ENCODE measurements around the gene SORCS3.

The SORCS3 gene

GRCh38 chr10:104650072-104650471, 9.0 kb downstream of the SORCS3 start:
- Histone ChIP-seq H3K9ac (ENCODE audit: low read depth, low read length) (no peak overlapping the region), H3K27me3 (ENCODE audit: control insufficient read depth, insufficient read depth, low read length) (peaks cover 11% of the 10 kb centered on the region), H3K4me1 (ENCODE audit: control insufficient read depth, insufficient read depth, low read length) (no peaks in the 10 kb centered on the region), H3K4me3 (ENCODE audit: low read length) (no peak overlapping the region), H3K9me3 (replicated peaks; ENCODE audit: low read length) (no peaks in the 10 kb centered on the region), H3K4me2 (ENCODE audit: low read length) (no peak overlapping the region), H3K36me3 (ENCODE audit: insufficient read depth, low read length) (no peaks in the 10 kb centered on the region)

DNA sequence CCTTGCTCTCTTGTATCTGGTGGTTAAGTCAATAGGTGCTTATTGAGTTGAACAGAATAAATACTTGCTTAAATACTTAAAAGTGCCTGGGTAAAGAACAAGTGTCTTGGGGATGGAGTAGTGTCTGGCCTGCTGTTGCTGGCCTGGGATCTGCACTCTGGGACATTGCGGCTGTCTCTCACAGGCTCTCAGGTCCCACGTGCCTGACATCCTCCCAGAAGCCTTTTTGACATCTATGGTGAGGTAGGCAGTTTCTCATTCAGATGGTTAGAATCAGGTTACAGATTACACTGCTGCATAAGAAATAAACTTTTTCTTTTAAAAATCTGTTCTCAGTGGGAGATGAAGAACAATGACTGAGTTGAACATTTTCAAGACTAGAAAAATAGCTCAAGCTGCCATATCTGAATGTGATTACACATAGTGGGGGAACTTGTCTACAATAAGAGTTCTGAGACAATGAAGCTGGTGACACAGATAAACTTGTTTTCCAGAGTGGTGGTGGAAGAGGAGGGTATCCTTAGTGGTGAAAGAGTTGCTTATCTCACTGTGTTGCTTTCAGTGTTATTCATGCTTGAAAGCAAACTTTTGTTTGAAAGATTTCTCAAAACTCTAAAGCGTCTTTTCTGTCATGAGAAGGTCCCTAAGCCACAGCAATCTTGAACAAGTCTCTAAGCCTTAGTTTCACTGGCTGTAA, 9.7 kb downstream of the SORCS3 start:
- Histone ChIP-seq H3K9me3 (replicated peaks; ENCODE audit: low read length) (no peaks in the 10 kb centered on the region), H3K9ac (ENCODE audit: low read depth, low read length) (no peak overlapping the region), H3K27me3 (ENCODE audit: control insufficient read depth, insufficient read depth, low read length) (peaks cover 4% of the 10 kb centered on the region), H3K36me3 (ENCODE audit: insufficient read depth, low read length) (no peaks in the 10 kb centered on the region), H3K4me3 (ENCODE audit: low read length) (no peak overlapping the region), H3K4me1 (ENCODE audit: control insufficient read depth, insufficient read depth, low read length) (no peaks in the 10 kb centered on the region), H3K4me2 (ENCODE audit: low read length) (no peak overlapping the region)

DNA sequence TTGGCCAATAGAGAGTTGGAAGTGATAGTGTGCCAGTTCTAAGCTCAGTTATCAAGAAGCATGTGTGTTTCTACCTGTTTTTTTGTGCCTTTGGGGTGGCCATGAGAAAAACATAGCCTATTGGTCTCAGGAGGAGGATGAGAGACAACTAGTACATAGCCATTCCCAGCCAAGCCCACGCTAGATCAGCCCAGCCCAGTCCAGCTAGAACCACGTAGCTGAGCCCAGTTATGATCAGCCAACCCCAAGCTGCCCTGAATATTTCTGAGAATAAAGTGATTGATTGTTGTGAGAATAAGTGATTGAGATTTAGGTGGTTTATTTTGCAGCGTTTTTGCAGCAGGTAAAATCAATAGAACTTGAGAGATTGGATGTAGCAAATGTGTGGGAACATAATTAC, 15.9 kb downstream of the SORCS3 start:
- H3K27me3 ChIP-seq (ENCODE audit: control insufficient read depth, insufficient read depth, low read length) = no peaks in the 10 kb centered on the region
- H3K9me3 ChIP-seq (replicated peaks; ENCODE audit: low read length) = no peaks in the 10 kb centered on the region
- no peaks in the 10 kb centered on the region for H3K4me1 ChIP-seq (ENCODE audit: control insufficient read depth, insufficient read depth, low read length)
- H3K9ac ChIP-seq (ENCODE audit: low read depth, low read length) = no peak overlapping the region
- H3K4me3 ChIP-seq (ENCODE audit: low read length) = no peak overlapping the region
- H3K36me3 ChIP-seq (ENCODE audit: insufficient read depth, low read length) = no peaks in the 10 kb centered on the region
- H3K4me2 ChIP-seq (ENCODE audit: low read length) = no peak overlapping the region

GRCh38 chr10:104657457-104657856, 16.4 kb downstream of the SORCS3 start:
- H3K9me3 ChIP-seq (replicated peaks; ENCODE audit: low read length) = no peaks in the 10 kb centered on the region
- no peaks in the 10 kb centered on the region for H3K36me3 ChIP-seq (ENCODE audit: insufficient read depth, low read length)
- no peak overlapping the region for H3K4me3 ChIP-seq (ENCODE audit: low read length)
- H3K9ac ChIP-seq (ENCODE audit: low read depth, low read length) = no peak overlapping the region
- H3K4me1 ChIP-seq (ENCODE audit: control insufficient read depth, insufficient read depth, low read length) = no peaks in the 10 kb centered on the region
- H3K27me3 ChIP-seq (ENCODE audit: control insufficient read depth, insufficient read depth, low read length) = no peaks in the 10 kb centered on the region
- H3K4me2 ChIP-seq (ENCODE audit: low read length) = no peak overlapping the region

DNA sequence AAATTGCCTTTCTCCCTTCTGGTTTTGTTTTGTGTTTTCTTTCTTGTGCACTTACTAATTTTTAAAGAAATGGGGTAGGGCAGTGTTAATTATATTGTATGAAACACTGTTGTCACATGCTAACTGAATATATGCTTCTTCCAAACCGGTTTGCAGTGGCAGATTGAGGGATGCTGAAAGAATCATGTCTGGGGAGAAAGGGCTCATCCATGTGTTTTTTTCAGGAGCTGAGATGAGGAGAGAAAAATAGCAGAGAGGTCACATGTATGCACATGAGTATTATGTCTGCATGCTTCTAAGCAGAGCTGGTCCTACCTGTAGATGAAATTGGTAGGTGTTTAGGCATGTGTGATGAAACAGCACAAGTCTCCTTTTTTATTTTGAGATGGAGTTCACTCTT, 17.0 kb downstream of the SORCS3 start:
- H3K4me3 ChIP-seq (ENCODE audit: low read length) = no peak overlapping the region
- no peaks in the 10 kb centered on the region for H3K9me3 ChIP-seq (replicated peaks; ENCODE audit: low read length)
- no peak overlapping the region for H3K4me2 ChIP-seq (ENCODE audit: low read length)
- H3K27me3 ChIP-seq (ENCODE audit: control insufficient read depth, insufficient read depth, low read length) = no peaks in the 10 kb centered on the region
- no peaks in the 10 kb centered on the region for H3K36me3 ChIP-seq (ENCODE audit: insufficient read depth, low read length)
- no peak overlapping the region for H3K9ac ChIP-seq (ENCODE audit: low read depth, low read length)
- no peaks in the 10 kb centered on the region for H3K4me1 ChIP-seq (ENCODE audit: control insufficient read depth, insufficient read depth, low read length)

DNA sequence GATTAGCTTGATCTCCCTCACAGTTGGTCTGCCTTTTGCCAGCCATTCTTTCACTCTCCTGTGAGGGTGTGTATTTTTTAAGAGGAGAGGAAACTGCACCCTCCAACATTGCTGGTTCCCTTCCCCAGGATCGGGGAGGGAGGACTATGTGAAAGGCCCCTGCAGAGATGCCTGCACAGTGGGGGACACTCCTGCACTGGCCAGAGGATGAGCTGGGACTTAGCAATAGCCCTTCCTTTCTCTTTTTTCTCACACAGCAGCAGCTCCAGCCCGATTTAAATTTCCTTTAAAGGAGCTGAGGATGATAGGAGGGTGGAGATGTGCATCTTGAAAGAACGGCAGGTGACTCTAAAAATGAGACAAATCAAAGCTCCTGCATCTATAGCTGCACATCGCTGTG, 18.7 kb downstream of the SORCS3 start:
- Histone ChIP-seq H3K9me3 (replicated peaks; ENCODE audit: low read length) (no peaks in the 10 kb centered on the region), H3K4me3 (ENCODE audit: low read length) (no peak overlapping the region), H3K9ac (ENCODE audit: low read depth, low read length) (no peak overlapping the region), H3K4me2 (ENCODE audit: low read length) (no peak overlapping the region), H3K4me1 (ENCODE audit: control insufficient read depth, insufficient read depth, low read length) (no peaks in the 10 kb centered on the region), H3K36me3 (ENCODE audit: insufficient read depth, low read length) (no peaks in the 10 kb centered on the region), H3K27me3 (ENCODE audit: control insufficient read depth, insufficient read depth, low read length) (no peaks in the 10 kb centered on the region)

DNA sequence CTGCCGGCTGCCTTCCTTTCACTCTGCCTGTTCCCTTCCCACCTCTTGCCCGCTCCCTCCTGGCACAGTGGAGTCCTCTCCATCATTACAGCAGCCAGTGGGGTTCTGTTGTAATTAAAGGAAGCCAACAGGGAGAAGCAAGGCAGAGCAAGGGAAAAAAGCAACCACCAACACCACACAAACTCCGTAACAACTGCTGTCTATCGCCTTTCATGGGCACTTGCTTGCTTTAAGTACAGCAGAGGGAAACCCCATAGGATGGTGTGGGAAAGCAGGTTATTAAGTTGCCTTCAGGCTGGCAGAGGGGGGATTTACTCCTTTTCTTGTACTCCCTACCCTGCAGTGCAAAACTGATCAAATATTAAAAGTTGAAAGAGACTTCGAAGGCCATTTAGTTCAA, 22.0 kb downstream of the SORCS3 start:
- H3K9ac ChIP-seq (ENCODE audit: low read depth, low read length) = no peak overlapping the region
- no peak overlapping the region for H3K4me3 ChIP-seq (ENCODE audit: low read length)
- H3K9me3 ChIP-seq (replicated peaks; ENCODE audit: low read length) = no peaks in the 10 kb centered on the region
- H3K36me3 ChIP-seq (ENCODE audit: insufficient read depth, low read length) = no peaks in the 10 kb centered on the region
- no peaks in the 10 kb centered on the region for H3K4me1 ChIP-seq (ENCODE audit: control insufficient read depth, insufficient read depth, low read length)
- no peaks in the 10 kb centered on the region for H3K27me3 ChIP-seq (ENCODE audit: control insufficient read depth, insufficient read depth, low read length)
- H3K4me2 ChIP-seq (ENCODE audit: low read length) = no peak overlapping the region

- H3K36me3 ChIP-seq (ENCODE audit: insufficient read depth, low read length) = no peaks in the 10 kb centered on the region
- H3K4me3 ChIP-seq (ENCODE audit: low read length) = no peak overlapping the region
- H3K4me2 ChIP-seq (ENCODE audit: low read length) = no peak overlapping the region
- H3K9ac ChIP-seq (ENCODE audit: low read depth, low read length) = no peak overlapping the region
- H3K4me1 ChIP-seq (ENCODE audit: control insufficient read depth, insufficient read depth, low read length) = no peaks in the 10 kb centered on the region
- no peaks in the 10 kb centered on the region for H3K9me3 ChIP-seq (replicated peaks; ENCODE audit: low read length)
- no peaks in the 10 kb centered on the region for H3K27me3 ChIP-seq (ENCODE audit: control insufficient read depth, insufficient read depth, low read length)
Measured at GRCh38 chr10:104663563-104663962, 22.5 kb downstream of the SORCS3 start.

DNA sequence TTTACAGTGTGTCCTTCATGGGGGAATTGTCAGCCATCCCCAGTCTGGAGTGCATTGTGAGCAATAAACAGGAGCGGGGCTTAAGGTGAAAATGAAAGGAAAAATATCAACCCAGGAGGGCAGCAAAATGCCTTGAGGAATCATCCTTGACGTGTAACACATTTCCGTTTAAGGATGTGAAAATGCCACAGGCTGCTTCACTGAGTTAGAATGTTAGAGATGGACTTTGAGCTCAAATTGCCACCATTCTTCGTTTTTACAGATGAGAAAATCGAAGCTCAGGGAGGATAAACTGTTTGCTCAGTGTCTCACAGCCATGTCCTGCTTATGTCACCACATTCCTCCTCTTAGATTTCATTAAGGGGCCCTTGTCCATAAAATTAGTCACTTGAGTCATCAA, 23.1 kb downstream of the SORCS3 start:
- H3K27me3 ChIP-seq (ENCODE audit: control insufficient read depth, insufficient read depth, low read length) = no peaks in the 10 kb centered on the region

GRCh38 chr10:104665174-104665573, 24.1 kb downstream of the SORCS3 start:
- no peak overlapping the region for H3K4me3 ChIP-seq (ENCODE audit: low read length)
- no peaks in the 10 kb centered on the region for H3K27me3 ChIP-seq (ENCODE audit: control insufficient read depth, insufficient read depth, low read length)
- H3K4me1 ChIP-seq (ENCODE audit: control insufficient read depth, insufficient read depth, low read length) = no peaks in the 10 kb centered on the region
- no peaks in the 10 kb centered on the region for H3K9me3 ChIP-seq (replicated peaks; ENCODE audit: low read length)
- no peak overlapping the region for H3K4me2 ChIP-seq (ENCODE audit: low read length)
- no peaks in the 10 kb centered on the region for H3K36me3 ChIP-seq (ENCODE audit: insufficient read depth, low read length)
- no peak overlapping the region for H3K9ac ChIP-seq (ENCODE audit: low read depth, low read length)

More for the DNA sequence above, 23.1 kb downstream of the SORCS3 start:
- Histone ChIP-seq H3K4me2 (ENCODE audit: low read length) (no peak overlapping the region), H3K4me3 (ENCODE audit: low read length) (no peak overlapping the region), H3K36me3 (ENCODE audit: insufficient read depth, low read length) (no peaks in the 10 kb centered on the region), H3K4me1 (ENCODE audit: control insufficient read depth, insufficient read depth, low read length) (no peaks in the 10 kb centered on the region), H3K9me3 (replicated peaks; ENCODE audit: low read length) (no peaks in the 10 kb centered on the region), H3K9ac (ENCODE audit: low read depth, low read length) (no peak overlapping the region)

- Histone ChIP-seq H3K9me3 (replicated peaks; ENCODE audit: low read length) (no peaks in the 10 kb centered on the region), H3K36me3 (ENCODE audit: insufficient read depth, low read length) (no peaks in the 10 kb centered on the region), H3K27me3 (ENCODE audit: control insufficient read depth, insufficient read depth, low read length) (no peaks in the 10 kb centered on the region), H3K9ac (ENCODE audit: low read depth, low read length) (no peak overlapping the region), H3K4me1 (ENCODE audit: control insufficient read depth, insufficient read depth, low read length) (no peaks in the 10 kb centered on the region), H3K4me2 (ENCODE audit: low read length) (no peak overlapping the region), H3K4me3 (ENCODE audit: low read length) (no peak overlapping the region)
Measured at GRCh38 chr10:104666106-104666505, 25.0 kb downstream of the SORCS3 start.

GRCh38 chr10:104676874-104677273, 35.8 kb downstream of the SORCS3 start:
- Histone ChIP-seq H3K4me1 (ENCODE audit: control insufficient read depth, insufficient read depth, low read length) (no peaks in the 10 kb centered on the region), H3K4me2 (ENCODE audit: low read length) (no peak overlapping the region), H3K36me3 (ENCODE audit: insufficient read depth, low read length) (no peaks in the 10 kb centered on the region), H3K9me3 (replicated peaks; ENCODE audit: low read length) (no peaks in the 10 kb centered on the region), H3K4me3 (ENCODE audit: low read length) (no peak overlapping the region), H3K9ac (ENCODE audit: low read depth, low read length) (no peak overlapping the region), H3K27me3 (ENCODE audit: control insufficient read depth, insufficient read depth, low read length) (no peaks in the 10 kb centered on the region)

Measured in skeletal muscle satellite cell (primary cell).